Measurements from ENCODE around the gene SRP14.
"Not testable (repeated sequence)": the region's sequence is repeated elsewhere in the genome, so short reads cannot be mapped to it uniquely, and the experiment has no call there.

The SRP14 gene

DNA sequence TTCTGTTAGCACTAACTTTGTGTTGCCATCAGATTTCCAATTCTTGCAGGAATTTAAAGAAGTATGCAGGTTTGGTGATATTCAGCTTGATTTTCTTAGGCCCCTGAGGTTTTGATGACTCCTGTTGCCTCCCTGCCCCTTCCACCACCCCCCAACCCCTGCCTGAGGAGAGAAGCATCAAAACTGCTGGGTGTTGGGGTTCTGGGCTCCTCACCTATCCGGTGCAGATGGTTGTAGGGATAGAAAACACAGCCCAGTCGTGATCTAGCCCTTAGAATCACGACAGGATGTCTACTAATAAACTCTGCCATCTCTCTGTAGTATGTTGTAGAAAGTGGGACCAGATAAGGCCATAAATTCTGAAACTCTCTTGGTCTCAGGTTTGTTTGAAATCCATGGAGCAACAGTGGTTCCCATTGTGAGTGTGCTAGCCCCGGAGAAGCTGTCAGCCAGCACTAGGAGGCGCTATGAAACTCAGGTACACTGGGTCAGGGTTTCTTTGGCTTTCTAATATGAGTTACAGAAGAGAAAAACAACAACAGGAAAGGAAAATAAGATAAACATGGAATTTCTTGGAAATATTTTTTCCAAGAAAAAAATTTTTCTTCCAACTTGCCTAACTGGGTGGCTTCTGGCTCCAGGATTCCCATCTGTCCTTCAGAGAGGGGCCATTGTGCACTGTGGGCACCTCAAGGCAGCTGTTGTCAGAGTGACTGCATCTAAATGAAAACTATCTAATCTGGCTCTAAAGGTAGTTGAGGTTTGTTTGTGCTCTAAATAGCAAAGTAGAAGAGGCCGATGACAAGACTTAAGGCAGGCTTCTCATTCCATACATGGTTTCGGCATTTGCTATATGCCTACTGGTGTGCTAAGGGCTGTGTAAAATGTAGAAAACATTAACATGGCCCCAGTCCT, 8.7 kb downstream of the SRP14 start:
- no peak for DNase-seq (ENCODE audit: low spot score)

- no peak for DNase-seq (ENCODE audit: low spot score)
Observed at GRCh38 chr15:40028853-40029252, 10.1 kb downstream of the SRP14 start.

DNA sequence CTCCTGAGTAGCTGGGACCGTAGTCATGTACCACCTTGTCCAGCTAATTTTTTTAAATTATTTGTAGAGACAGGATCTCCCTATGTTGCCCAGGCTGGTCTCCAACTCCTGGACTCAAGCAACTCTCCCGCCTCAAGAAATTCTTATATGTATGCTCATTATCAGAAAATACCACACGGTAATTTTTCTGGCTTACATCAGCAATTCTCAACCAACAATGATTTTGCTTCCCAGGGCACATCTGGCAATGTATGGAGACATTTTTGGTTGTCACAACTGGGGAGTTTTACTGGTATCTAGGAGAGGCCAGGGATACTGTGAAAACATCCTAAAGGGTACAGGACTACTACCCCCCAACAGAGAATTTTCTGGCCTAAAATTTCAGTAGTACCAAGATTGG, 10.8 kb downstream of the SRP14 start:
- no peak for DNase-seq (ENCODE audit: low spot score)

DNA sequence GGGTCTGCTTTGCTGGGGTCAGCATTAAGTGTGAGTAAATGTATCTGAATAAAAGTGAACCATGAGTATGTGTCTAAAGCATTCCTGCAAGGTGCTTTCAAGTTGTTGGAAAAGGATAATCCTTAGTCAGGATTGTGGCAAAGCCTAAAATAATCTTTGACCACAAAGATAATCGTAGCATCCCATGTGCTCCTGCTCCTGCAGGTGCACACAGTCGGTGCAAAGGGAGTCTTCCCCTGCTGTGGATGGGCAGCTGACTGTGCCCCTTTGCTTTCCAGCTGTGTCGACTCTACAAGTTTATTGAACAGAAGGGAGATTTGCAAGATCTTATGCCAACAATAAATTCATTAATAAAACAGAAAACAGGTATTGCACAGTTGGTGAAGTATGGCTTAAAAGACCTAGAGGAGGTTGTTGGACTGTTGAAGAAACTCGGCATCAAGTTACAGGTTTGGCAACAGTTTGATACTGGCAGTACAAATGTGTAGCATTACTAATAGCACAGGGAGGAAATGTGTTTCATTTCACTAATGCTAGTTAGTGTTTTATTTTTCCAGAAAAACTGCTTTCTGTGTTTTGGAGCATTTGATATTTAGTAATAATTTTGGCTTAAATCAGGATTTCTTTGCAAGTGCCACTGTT, 22.6 kb downstream of the SRP14 start:
- no peak for DNase-seq (ENCODE audit: low spot score)

- DNase-seq (ENCODE audit: low spot score) = no peak
Observed at GRCh38 chr15:40014390-40014789, 24.6 kb downstream of the SRP14 start.

- not testable (repeated sequence) for DNase-seq (ENCODE audit: low spot score)
Observed at GRCh38 chr15:40013372-40013771, 25.6 kb downstream of the SRP14 start.

- DNase-seq (ENCODE audit: low spot score) = no peak
Observed at GRCh38 chr15:40011303-40011702, 27.7 kb downstream of the SRP14 start.

GRCh38 chr15:40010686-40011085, 28.3 kb downstream of the SRP14 start:
- DNase-seq (ENCODE audit: low spot score) = no peak

DNA sequence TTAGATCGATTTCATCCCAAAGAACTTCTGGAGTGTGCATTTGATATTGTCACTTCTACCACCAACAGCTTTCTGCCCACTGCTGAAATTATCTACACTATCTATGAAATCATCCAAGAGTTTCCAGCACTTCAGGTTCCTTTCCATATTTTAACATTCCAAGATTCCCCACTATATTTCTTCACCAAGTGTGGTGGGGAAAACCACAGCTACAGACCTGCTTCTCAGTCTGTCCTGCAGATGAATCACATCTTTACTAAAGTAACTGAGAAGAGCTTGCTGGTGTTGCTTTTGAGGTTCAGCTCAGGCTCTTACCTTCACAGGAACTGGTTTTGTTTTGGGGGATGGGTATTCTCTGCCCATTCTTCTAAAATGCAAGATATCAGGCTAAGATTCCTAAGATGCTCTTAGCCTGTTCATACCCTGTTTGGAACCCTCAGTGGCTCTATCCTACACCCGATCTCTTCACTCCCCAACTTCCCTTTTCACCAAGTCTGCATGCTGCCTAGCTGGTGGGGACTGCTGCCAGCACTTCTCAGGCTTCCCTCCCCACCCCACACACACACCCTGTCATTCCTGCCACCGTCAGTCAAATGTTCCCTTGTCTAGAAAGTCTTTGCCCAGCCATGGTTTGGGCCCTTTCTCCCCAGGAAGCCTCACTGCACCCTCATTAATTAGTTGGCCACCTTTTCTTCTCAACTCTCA, 30.8 kb downstream of the SRP14 start:
- DNase-seq (ENCODE audit: low spot score) = no peak

DNA sequence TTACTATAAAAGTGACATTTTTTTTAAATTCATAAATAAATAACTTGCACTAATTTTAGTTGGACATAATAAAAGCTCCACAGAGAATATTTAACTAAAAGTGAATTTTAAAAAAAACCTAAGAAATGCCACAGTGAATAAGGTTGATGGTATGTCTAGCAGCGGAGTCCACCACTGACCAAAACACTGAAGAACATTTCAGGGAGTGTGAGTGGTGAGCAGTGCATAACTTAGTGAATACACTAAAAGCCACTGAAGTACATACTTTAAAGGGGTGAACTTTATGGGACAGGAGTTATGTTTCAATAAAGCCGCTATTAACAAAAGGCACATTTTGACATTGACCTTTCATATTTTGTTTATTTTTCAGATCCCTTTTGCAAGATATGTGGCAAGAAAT, 32.3 kb downstream of the SRP14 start:
- DNase-seq (ENCODE audit: low spot score) = peak; percentile 79

DNA sequence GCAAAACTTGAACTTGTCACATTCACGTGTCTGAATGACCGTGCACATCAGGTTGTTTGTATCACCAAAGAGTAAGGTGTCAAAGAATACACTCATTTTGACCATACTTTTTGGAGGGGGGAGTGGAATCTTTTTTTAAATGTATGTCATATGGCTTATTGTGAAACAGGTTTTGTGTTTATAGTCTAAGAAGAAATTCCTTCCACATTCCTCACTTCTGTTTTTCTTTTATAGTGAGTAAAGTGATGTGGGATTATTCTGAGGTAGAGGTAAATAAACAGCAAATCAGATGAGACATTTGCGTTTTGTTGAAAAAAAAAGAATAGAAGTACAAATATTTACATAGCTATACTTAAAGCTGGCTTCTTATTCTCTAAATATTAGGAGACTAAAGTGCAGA, 33.0 kb downstream of the SRP14 start:
- peak; percentile 22 for DNase-seq (ENCODE audit: low spot score)

- no peak for DNase-seq (ENCODE audit: low spot score)
Observed at GRCh38 chr15:40003116-40003916, 35.7 kb downstream of the SRP14 start.

DNA sequence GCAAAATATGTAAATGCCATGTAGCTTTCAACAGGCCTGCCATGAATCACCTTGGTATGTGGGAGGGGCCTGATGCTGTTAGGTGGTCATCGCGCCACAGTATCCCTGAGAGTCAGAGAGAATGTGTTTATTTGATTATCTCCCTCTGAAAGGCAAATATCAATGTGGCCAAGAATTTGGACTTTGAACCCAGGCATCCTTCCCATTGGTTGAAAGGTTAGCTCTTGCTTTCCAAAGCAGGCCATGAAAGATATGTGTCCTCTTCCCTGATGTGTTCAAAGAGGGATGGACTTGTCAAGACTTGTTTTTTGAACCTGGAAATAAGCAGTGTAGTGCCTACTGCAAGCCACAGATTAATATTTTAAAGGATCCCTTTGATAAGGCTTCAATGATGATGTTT, 36.7 kb downstream of the SRP14 start:
- DNase-seq (ENCODE audit: low spot score) = no peak

GRCh38 chr15:39999538-40000200, 39.3 kb downstream of the SRP14 start:
- no peak for DNase-seq (ENCODE audit: low spot score)

DNA sequence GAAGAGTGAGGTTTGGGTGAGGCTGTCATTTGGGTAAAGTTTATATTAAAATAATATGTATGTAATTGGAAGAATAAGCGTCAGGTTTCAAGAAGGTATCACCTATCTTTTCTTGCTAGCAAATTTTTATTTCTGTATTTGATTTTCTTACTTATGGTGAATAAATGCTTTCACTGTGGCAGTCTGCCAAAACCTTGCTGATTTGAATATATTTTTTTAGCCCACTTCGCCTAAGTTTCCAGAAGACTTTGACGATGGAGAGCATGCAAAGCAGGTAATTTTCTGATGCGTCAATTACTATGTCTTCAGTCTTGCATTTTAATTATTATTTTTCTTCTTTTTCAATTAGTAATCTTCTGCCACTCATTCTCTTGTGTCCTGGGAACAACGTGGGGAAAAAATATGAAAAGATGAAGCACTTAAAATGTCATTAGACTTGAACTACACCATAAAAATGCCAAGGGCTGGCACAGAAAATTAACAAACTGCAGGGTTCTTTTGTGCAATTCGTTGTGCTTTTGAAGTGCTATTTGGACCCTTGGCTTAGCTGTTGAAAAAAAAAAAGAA, 40.4 kb downstream of the SRP14 start:
- no peak for DNase-seq (ENCODE audit: low spot score)

- DNase-seq (ENCODE audit: low spot score) = no peak
Observed at GRCh38 chr15:39997639-39998038, 41.3 kb downstream of the SRP14 start.

DNA sequence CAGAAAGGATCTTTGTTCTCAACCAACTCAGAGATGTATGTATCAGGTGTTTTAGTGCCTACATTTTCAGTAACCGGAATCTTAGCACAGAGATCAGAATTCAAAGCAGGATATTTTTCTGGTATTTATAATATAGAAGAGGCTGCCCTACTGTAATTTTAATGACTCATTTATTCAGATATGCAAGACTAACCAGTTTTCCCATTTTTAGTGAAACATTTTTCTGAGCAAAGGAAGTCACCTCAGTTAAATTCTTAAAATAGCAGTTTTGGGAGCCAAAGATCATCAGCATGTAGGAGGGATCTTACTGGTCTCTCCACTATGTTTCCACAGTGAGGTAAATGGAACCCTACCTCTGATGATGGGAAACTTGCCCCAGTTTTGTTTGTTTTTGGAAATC, 42.0 kb downstream of the SRP14 start:
- DNase-seq (ENCODE audit: low spot score) = peak; percentile 33

- DNase-seq (ENCODE audit: low spot score) = not testable (repeated sequence)
Observed at GRCh38 chr15:39996228-39996627, 42.8 kb downstream of the SRP14 start.

DNA sequence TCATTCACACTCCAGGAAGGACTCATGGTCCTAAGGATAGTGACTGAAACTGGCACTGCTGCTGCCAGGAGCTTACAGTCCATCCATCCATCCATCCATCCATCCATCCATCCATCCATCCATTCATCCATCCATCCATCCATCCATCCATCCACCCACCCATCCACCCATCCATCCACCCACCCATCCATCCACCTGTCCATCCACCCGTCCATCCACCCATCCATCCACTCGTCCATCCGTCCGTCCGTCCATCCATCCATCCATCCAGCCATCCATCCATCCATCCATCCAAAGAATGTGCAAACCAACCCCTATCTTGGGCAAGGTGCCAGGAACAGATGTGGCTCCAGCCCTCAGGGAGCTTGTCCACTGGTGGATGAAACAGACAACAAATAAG, 46.0 kb downstream of the SRP14 start:
- not testable (repeated sequence) for DNase-seq (ENCODE audit: low spot score)

DNA sequence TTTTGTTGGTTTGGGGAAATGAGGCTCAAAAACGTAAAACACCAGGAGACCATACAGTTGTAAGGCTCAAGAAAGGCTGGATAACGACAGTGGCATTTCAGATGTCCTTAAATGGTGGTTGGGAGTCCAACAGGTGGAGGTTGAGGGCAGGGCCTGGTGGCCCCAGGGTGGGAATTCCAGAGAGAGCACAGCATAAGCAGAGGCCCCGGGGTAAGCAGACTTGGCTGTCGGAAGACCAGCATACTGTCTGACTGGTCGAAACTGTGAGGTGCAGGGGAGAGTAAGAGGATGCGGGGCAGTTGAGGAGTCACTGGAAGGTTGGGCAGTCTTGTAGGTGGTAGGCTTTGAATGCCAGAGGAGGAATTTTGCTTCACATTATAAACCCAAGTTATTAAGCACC, 48.3 kb downstream of the SRP14 start:
- DNase-seq (ENCODE audit: low spot score) = no peak

- no peak for DNase-seq (ENCODE audit: low spot score)
Observed at GRCh38 chr15:39987821-39988220, 51.2 kb downstream of the SRP14 start.
